ENCODE measurements around the gene ZNF382. TPM values are rescaled to one million over a fixed set of nuclear protein-coding genes. Genes with fewer than 3 reads are reported as not detected.
"Not testable (repeated sequence)": the region's sequence is repeated elsewhere in the genome, so short reads cannot be mapped to it uniquely, and the experiment has no call there.

The ZNF382 gene
- total RNA-seq, result 10 to 100 TPM; 14.9 to 20.0 TPM

DNA sequence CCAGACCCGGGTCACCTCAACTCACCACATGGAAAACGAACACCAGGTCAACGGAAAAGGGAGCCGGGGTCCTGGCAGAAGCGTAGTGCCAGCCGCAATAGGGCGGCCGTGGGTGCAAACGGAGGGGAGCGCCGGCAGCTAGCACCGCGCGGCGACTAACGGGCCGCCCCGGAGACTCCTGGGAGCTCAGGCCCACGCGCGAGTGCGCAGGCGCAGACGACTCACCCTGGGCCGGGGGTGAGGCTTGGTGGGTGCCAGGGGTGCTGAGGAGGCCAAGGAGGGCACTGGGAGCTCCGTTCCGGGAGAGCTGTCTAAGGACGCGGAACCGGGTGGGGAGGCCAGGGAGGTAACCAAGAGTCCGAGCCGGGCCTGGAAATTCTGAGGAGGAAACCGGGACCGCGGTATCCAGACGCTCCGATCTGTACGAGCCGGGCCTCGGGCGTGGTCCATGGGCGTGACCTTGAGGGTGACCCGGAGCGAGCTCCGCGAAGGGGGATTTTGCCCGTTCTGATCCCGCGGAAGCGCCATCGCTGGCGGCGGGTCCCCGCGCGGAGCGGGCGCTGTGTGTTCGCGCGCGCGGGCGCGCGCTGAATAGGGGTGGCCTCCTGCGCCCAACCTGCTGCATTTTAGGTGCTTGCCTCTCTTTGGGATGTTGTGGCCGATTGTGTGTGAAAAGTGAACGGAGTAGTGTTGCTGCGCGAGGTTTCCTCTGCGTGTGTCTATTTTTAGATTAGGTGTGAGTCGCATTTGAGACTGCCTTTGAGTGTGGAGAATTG, at the start of gene ZNF382:
Gene ZNF382 (plus strand): TSS at position 213 of the 776 bp plus-strand sequence. CDS start 4,602 bp downstream, outside the sequence.
- ATAC-seq (peak; percentile 86), DNase-seq (peak; percentile 94)
- Mint-ChIP-seq H3K4me3 (peak within 1 kb of the TSS; percentile 81), H3K27ac (peak within 1 kb of the TSS; percentile 91), H3K9me3 (ENCODE audit: low read depth) (peaks cover 9% of the 10 kb centered on the region), H3K4me1 (peaks cover 20% of the 10 kb centered on the region), H3K36me3 (ENCODE audit: low read depth) (peaks cover 43% of the 10 kb centered on the region), H3K27me3 (no peaks in the 10 kb centered on the region)
- POLR2A ChIA-PET, result interaction anchor here (0.7 to 1.5 kb wide), 4 partner anchors 32 to 1114 kb away, joined by 3 to 8 read pairs (median 6); partner anchors contain the start of genes ZNF529, ZNF566 and ZNF607
- intact Hi-C loops (cut with DNase I, micrococcal nuclease), result loop anchor here (1.0 to 10.0 kb wide), 11 partner anchors 32 to 765 kb away; partner anchors contain the start of genes ZNF461 (in 2 of the 2), ZNF529 (in 2 of the 2), ZNF146 (in 1 of the 2) and ZNF260 (in 1 of the 2)
- CTCF ChIA-PET, result interaction anchor here (0.9 to 1.1 kb wide), 3 partner anchors 20 to 188 kb away, joined by 3 read pairs; partner anchors contain the start of gene ZNF529

DNA sequence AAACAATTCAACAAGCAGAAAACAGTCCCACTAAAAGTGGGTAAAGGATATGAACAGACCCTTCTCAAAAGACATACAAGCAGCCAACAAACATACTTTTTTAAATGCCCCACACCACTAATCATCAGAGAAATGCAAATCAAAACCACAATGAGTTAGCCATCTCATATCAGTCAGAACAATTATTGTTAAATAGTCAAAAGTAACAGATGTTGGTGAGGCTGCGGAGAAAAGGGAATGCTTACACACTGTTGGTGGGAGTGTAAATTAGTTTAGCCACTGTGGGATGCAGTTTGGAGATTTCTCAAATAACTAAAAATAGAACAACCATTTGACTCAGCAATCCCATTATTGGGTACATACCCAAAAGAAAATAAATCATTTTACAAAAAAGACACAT, 40.7 kb upstream of the ZNF382 start:
- no peak for DNase-seq
- ChIA-PET POLR2A (no interaction called here), CTCF (no interaction called here)
- no peaks in the 10 kb centered on the region for H3K27me3 Mint-ChIP-seq
- peaks cover 2% of the 10 kb centered on the region for H3K4me1 Mint-ChIP-seq
- H3K36me3 Mint-ChIP-seq (ENCODE audit: low read depth), result peaks cover 99% of the 10 kb centered on the region
- intact Hi-C loops (cut with DNase I, micrococcal nuclease), result no loop called here
- no peak overlapping the region for H3K27ac Mint-ChIP-seq
- H3K9me3 Mint-ChIP-seq (ENCODE audit: low read depth), result peaks cover 54% of the 10 kb centered on the region
- no peak overlapping the region for H3K4me3 Mint-ChIP-seq
- no peak for ATAC-seq

DNA sequence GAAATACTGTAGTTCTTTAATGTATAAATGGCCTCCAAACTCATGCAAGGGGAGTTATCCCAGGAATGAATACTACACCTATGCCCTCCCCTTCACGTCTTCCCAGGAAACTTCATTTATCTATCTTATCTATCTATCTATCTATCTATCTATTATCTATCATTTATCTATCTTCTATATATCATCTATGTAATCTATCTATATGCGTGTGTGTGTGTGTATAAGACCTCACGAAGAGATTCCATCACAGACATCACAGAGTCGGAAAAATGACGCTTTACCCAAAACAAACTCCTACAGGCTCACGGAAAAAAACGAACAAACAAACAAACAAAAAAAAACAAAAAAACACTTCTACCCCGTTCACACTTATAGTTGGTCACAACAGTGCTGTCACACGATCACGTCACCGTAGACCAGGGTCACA, 32.5 kb upstream of the ZNF382 start:
- H3K36me3 Mint-ChIP-seq (ENCODE audit: low read depth), result peaks cover 71% of the 10 kb centered on the region
- intact Hi-C loops (cut with DNase I, micrococcal nuclease), result loop anchor here (1.0 to 5.0 kb wide), 20 partner anchors 33 to 1022 kb away; partner anchors contain the start of genes ZNF260 (in 2 of the 2), ZNF382 (in 2 of the 2), ZFP14 (in 1 of the 2) and ZFP82 (in 1 of the 2)
- H3K9me3 Mint-ChIP-seq (ENCODE audit: low read depth), result peaks cover 19% of the 10 kb centered on the region
- POLR2A ChIA-PET, result interaction anchor here (1.0 to 1.8 kb wide), 2 partner anchors 33 to 83 kb away, joined by 3 to 8 read pairs; partner anchors contain the start of genes ZNF382 and ZNF566
- ATAC-seq, result no peak
- H3K4me1 Mint-ChIP-seq, result peaks cover 27% of the 10 kb centered on the region
- H3K4me3 Mint-ChIP-seq, result peak overlapping the region; percentile 83
- peak overlapping the region; percentile 93 for H3K27ac Mint-ChIP-seq
- no peaks in the 10 kb centered on the region for H3K27me3 Mint-ChIP-seq
- DNase-seq, result no peak
- CTCF ChIA-PET, result interaction anchor here (0.8 to 1.4 kb wide), 2 partner anchors 32 to 154 kb away, joined by 3 read pairs; partner anchors contain the start of genes ZFP82 and ZNF382

DNA sequence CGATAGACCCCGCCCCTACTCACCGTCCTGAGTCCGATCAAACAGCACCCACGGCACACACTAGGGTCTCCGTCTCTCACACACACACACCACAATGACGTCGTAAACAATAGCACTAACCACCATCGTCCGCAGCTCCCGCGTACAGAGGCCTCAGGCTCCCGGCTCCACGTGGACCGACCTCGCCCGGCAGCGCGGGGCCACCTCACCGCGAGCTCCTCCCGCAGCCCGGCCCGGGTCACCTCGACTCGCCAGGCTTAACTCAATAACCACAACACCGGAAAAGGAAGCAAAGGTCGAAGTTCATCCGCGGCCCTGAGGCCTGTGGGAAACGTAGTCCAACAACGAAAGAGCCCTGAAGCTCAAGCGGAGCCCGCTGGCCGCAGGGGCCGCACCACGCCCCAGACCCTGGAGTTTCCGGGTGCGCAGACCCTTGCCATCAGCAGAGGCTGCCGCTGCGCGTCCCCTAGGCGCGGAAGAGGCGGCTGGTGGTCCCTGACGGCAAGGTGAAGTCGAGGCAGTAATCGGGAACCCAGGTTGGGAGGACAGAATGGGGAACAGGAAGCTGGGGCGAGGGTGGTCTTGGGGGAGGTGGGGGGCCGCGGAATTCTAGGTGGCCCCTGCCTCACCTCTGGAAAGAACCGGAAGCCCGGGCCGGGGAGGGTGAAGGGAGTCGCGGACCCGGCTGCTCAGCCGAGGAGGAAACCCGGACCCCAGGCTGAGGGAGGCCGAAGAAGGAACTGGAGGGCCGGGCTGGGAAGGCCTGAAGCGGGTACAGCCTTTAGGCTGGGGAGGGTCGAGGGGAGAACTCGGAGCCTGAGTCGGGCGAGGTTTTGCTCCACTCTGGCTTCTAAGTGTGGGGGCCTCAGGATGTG, 31.9 kb upstream of the ZNF382 start, which contains the start of gene ZNF529:
Gene ZNF529 (minus strand): TSS at position 273 of the 875 bp plus-strand sequence. CDS start 946 bp downstream, outside the sequence.
- Mint-ChIP-seq H3K36me3 (ENCODE audit: low read depth) (peaks cover 67% of the 10 kb centered on the region), H3K4me1 (peaks cover 27% of the 10 kb centered on the region), H3K27ac (peak within 1 kb of the TSS; percentile 93), H3K4me3 (peak within 1 kb of the TSS; percentile 83), H3K27me3 (no peaks in the 10 kb centered on the region), H3K9me3 (ENCODE audit: low read depth) (peaks cover 15% of the 10 kb centered on the region)
- ChIA-PET CTCF (interaction anchor here (0.8 to 1.4 kb wide), 2 partner anchors 32 to 154 kb away, joined by 3 read pairs; partner anchors contain the start of genes ZFP82 and ZNF382), POLR2A (interaction anchor here (1.0 to 1.8 kb wide), 3 partner anchors 32 to 84 kb away, joined by 3 to 8 read pairs (median 5); partner anchors contain the start of genes ZNF260, ZNF382 and ZNF566)
- DNase-seq, result peak; percentile 91
- peak; percentile 90 for ATAC-seq
- intact Hi-C loops (cut with DNase I, micrococcal nuclease), result loop anchor here (1.0 to 5.0 kb wide), 20 partner anchors 32 to 1022 kb away; partner anchors contain the start of genes ZNF260 (in 2 of the 2), ZNF382 (in 2 of the 2), ZFP14 (in 1 of the 2) and ZFP82 (in 1 of the 2)

DNA sequence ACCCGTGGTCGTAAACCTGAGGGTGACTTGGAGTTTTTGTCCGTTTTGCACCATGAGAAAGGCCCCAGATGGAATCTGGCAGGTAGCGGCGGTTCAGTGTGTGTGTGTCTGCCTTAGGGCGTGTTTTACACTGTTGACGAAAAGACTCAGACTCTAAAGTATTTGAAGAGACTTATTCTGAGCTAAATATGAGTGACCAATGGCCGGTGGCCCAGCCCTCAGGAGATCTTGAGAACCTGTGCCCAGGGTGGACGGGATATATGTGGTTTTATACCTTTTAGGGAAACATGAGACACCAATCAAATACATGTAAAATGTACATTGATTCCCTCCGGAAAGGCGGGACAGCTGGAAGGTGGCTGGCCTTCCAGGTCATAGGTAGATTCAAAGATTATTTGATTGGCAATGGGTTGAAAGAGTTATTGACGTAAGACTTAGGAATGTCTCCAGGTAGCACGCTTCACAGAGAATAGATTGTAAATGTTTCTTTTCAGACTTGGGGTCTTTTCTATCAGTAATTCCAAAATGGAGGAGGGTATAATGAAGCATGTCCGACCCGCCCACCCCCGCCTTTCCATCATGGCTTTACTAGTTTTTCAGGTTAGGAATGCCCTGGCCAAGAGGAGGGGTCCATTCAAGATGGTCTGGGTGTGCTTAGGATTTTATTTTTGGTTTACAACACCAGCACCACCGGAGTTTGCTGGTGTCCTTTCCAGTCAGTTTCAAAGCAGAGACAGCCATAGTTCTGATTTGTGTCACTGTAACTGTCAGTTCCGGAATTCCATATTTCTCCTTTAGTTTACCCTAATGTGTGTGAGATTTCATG, 31.0 kb upstream of the ZNF382 start:
- intact Hi-C loops (cut with DNase I, micrococcal nuclease), result loop anchor here (1.0 to 5.0 kb wide), 20 partner anchors 31 to 1021 kb away; partner anchors contain the start of genes ZNF260 (in 2 of the 2), ZNF382 (in 2 of the 2), ZFP14 (in 1 of the 2) and ZFP82 (in 1 of the 2)
- H3K27ac Mint-ChIP-seq, result peak overlapping the region; percentile 93
- DNase-seq (no peak), ATAC-seq (peak; percentile 0)
- peak overlapping the region; percentile 83 for H3K4me3 Mint-ChIP-seq
- POLR2A ChIA-PET, result interaction anchor here (1.0 to 1.8 kb wide), 2 partner anchors 31 to 46 kb away, joined by 5 to 8 read pairs; partner anchors contain the start of genes ZNF260 and ZNF382
- H3K36me3 Mint-ChIP-seq (ENCODE audit: low read depth), result peaks cover 66% of the 10 kb centered on the region
- H3K4me1 Mint-ChIP-seq, result peaks cover 25% of the 10 kb centered on the region
- H3K9me3 Mint-ChIP-seq (ENCODE audit: low read depth), result peaks cover 10% of the 10 kb centered on the region
- CTCF ChIA-PET, result no interaction called here
- H3K27me3 Mint-ChIP-seq, result no peaks in the 10 kb centered on the region

DNA sequence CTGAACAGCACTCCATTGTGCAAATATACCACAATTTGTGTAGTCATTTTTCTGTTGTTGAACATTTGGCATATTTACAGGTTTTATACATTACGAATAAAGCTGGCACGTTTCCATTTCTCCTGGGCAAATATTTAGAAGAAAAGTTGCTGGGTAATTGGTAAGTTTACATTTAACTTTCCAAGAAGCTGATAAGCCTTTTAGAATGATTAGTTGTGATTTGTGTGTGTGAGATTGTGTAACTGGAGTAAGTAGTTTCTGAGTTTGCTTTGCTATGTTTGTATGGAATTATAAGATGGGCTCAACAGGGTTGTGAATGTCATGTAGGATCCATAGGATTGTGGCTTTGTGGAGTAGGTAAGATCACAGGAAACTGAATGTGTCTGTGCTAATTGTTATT, 30.4 kb upstream of the ZNF382 start:
- Mint-ChIP-seq H3K36me3 (ENCODE audit: low read depth) (peaks cover 63% of the 10 kb centered on the region), H3K27me3 (no peaks in the 10 kb centered on the region), H3K9me3 (ENCODE audit: low read depth) (peaks cover 10% of the 10 kb centered on the region), H3K4me1 (peaks cover 25% of the 10 kb centered on the region), H3K27ac (peak overlapping the region; percentile 9), H3K4me3 (peak overlapping the region; percentile 83)
- no peak for ATAC-seq
- intact Hi-C loops (cut with DNase I, micrococcal nuclease), result loop anchor here in 1 of 2 experiments (5.0 kb wide), 1 partner anchor 447 kb away; no protein-coding TSS in a partner anchor
- ChIA-PET CTCF (no interaction called here), POLR2A (no interaction called here)
- no peak for DNase-seq

DNA sequence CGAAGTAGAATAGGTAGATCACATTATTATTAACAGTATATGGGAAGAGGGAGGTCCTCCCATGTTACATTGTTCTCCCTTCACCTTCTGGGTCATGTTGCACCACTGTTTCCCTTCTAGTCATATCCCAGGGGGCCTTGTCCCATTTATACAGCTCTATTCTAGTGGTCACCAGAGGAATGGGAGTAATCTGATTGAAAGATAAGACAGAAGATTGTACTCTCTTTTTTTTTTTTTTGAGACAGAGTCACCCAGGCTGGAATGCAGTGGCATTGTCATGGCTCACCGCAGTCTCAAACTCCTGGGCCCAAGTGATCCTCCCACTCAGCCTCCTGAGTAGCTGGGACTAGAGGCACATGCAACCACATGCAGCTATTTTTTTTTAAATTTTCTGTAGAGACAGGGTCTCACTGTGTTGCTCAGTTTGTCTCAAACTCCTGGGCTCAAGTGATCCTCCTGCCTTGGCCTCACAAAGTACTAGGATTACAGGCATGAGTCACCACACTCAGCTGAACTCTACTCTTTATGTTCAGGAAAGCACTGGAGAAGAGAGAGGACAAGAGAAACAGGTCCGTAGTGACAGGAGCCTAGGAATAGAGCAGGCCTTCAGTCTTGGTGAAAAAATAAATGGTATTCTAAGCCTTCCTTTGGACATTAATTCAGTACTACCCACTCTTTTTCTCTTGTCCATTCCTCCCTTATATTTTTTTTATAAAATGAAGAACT, 27.7 kb upstream of the ZNF382 start:
- H3K27ac Mint-ChIP-seq, result no peak overlapping the region
- DNase-seq (no peak), ATAC-seq (no peak)
- peaks cover 72% of the 10 kb centered on the region for H3K36me3 Mint-ChIP-seq (ENCODE audit: low read depth)
- intact Hi-C loops (cut with DNase I, micrococcal nuclease), result no loop called here
- ChIA-PET POLR2A (interaction anchor here (0.8 kb wide), 1 partner anchor 18 kb away, joined by 4 read pairs; no protein-coding TSS in a partner anchor), CTCF (interaction anchor here (0.7 kb wide), 1 partner anchor 883 kb away, joined by 5 read pairs; no protein-coding TSS in a partner anchor)
- H3K9me3 Mint-ChIP-seq (ENCODE audit: low read depth), result peaks cover 18% of the 10 kb centered on the region
- H3K4me3 Mint-ChIP-seq, result no peak overlapping the region
- H3K4me1 Mint-ChIP-seq, result peaks cover 16% of the 10 kb centered on the region
- H3K27me3 Mint-ChIP-seq, result no peaks in the 10 kb centered on the region

DNA sequence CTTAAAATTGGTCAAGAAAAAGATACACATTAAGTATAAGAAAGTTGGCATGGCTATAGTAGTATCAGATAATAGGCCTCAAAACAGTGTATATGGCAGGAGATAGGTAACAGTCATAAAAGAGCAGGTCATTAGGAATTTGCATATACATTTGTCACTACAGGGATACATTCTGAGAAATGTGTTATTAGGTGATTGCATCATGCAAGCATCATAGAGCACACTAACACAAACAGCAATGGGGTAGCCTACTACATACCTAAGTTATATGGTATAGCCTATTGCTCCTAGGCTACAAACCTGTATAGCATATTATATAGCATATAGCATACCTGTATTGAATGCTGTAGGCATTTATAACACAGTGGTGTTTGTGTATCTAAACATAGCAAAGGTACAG, 25.9 kb upstream of the ZNF382 start:
- Mint-ChIP-seq H3K36me3 (ENCODE audit: low read depth) (peaks cover 77% of the 10 kb centered on the region), H3K27ac (no peak overlapping the region), H3K4me1 (peaks cover 12% of the 10 kb centered on the region), H3K27me3 (no peaks in the 10 kb centered on the region), H3K9me3 (ENCODE audit: low read depth) (peaks cover 25% of the 10 kb centered on the region), H3K4me3 (no peak overlapping the region)
- intact Hi-C loops (cut with DNase I, micrococcal nuclease), result no loop called here
- DNase-seq (no peak), ATAC-seq (no peak)
- CTCF ChIA-PET, result no interaction called here
- POLR2A ChIA-PET, result no interaction called here

DNA sequence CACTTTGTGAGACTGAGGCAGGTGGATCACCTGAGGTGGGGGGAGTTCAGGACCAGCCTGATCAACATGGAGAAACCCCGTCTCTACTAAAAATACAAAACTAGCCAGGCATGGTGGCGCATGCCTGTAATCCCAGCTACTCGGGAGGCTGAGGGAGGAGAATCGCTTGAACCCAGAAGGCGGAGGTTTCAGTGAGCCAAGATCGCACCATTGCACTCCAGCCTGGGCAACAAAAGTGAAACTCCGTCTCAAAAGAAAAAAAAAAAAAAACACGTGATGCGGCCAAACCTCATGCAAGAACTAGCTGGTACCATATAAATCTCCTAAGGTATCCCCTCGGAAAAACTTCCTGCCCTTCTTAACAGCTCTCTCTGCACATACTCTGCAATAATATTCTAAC, 2.4 kb upstream of the ZNF382 start:
- H3K27ac Mint-ChIP-seq; H3K27me3 Mint-ChIP-seq; CTCF ChIA-PET; DNase-seq; H3K9me3 Mint-ChIP-seq (ENCODE audit: low read depth); ATAC-seq; POLR2A ChIA-PET; H3K4me3 Mint-ChIP-seq: not testable (repeated sequence)
- intact Hi-C loops (cut with DNase I, micrococcal nuclease), result loop anchor here in 1 of 2 experiments (10.0 kb wide), 1 partner anchor 468 kb away; no protein-coding TSS in a partner anchor
- Mint-ChIP-seq H3K4me1 (peaks cover 20% of the 10 kb centered on the region), H3K36me3 (ENCODE audit: low read depth) (peaks cover 23% of the 10 kb centered on the region)

All from activated CD4-positive, alpha-beta T cell treated with anti-CD3 and anti-CD28 coated beads for 36 hours (primary cell).